GM12878 (cell line): ENCODE measurements around the gene PRKN. TPM values are rescaled to one million over a fixed set of nuclear protein-coding genes. Genes with fewer than 3 reads are reported as not detected.

ENCODE experiments used
- ATAC-seq: fragments of 200-7000 bp; cut with Tn5 transposase; 3 replicates; pipeline ENCODE4 v1.9.1; 2020; ENCODE audit warnings: mild to moderate bottlenecking, moderate library complexity
- BruUV-seq: library from RNA; stranded (reverse); fragments of 400-500 nt; replicated peaks from 2 replicates; lab custom pipeline; 2021; lab: Mats Ljungman, UMichigan
- CTCF ChIA-PET: fragments of 300-600 bp; sonication (Branson Sonifier 250); formaldehyde crosslinking; extraction: SDS; loops from one replicate; lab custom pipeline; 2021; ENCODE audit warnings: inconsistent platforms; lab: Yijun Ruan, JAX
- POLR2A ChIA-PET: fragments of 350-600 bp; formaldehyde crosslinking; extraction: SDS; loops from one replicate; lab custom pipeline; 2021; ENCODE audit warnings: inconsistent platforms; lab: Charles Lee
- RAD21 ChIA-PET: fragments of 300-600 bp; sonication (Branson Sonifier 250); formaldehyde crosslinking; loops from one replicate; lab custom pipeline; 2023; ENCODE audit warnings: antibody characterized with exemption; ENCODE audit not compliant: unreplicated experiment; lab: Charles Lee
- SMC1A ChIA-PET: fragments of 300-600 bp; sonication (Branson Sonifier 250); formaldehyde crosslinking; loops from one replicate; lab custom pipeline; 2023; ENCODE audit not compliant: unreplicated experiment, uncharacterized antibody; lab: Charles Lee
- DNase-seq: peaks from one replicate; pipeline ENCODE4 v3.0.0-alpha.2; 2011; ENCODE audit warnings: low read depth, low spot score
- FAIRE-seq: peaks from 3 replicates; lab custom pipeline; 2011; peaks lifted over from hg19 to GRCh38; lab: Jason Lieb, UNC
- H2AFZ ChIP-seq: 2 replicates; pipeline ENCODE4 v1.6.0; 2011; ENCODE audit warnings: low read depth, low read length, control low read depth; ENCODE audit not compliant: control insufficient read depth
- H3K27ac ChIP-seq: 2 replicates; pipeline ENCODE4 v1.5.1; 2011; ENCODE audit warnings: control low read depth; ENCODE audit not compliant: control insufficient read depth, insufficient read depth
- H3K27me3 ChIP-seq, 2 experiments: replicated peaks in 1 of 2; 2 replicates each; pipeline versions ENCODE4 v1.6.0 to v1.6.1; 2011; ENCODE audit warnings: low read length in 1 of 2; ENCODE audit not compliant: control insufficient read depth in 2 of 2, insufficient read depth in 2 of 2
- H3K36me3 ChIP-seq, 2 experiments: 2 replicates each; pipeline ENCODE4 v1.5.1; 2011; ENCODE audit warnings: low read length in 1 of 2; ENCODE audit not compliant: control insufficient read depth in 2 of 2, insufficient read depth in 2 of 2
- H3K4me1 ChIP-seq: 2 replicates; pipeline ENCODE4 v1.6.1; 2011; ENCODE audit warnings: mild to moderate bottlenecking, low read length, moderate library complexity, mixed read lengths; ENCODE audit not compliant: control insufficient read depth, insufficient read depth
- H3K4me2 ChIP-seq: 2 replicates; pipeline ENCODE4 v1.6.0; 2011; ENCODE audit warnings: control low read depth; ENCODE audit not compliant: control insufficient read depth, insufficient read depth
- H3K4me3 ChIP-seq: fragments of 200-600 bp; sonication (generic); 2 replicates; pipeline ENCODE4 v1.5.1; 2016
- H3K79me2 ChIP-seq: 2 replicates; pipeline ENCODE4 v1.6.0; 2011; ENCODE audit warnings: low read length; ENCODE audit not compliant: control insufficient read depth, insufficient read depth
- H3K9ac ChIP-seq: 2 replicates; pipeline ENCODE4 v1.8.0; 2011; ENCODE audit warnings: low read length, control low read depth, mixed read lengths; ENCODE audit not compliant: control insufficient read depth, insufficient read depth
- H3K9me3 ChIP-seq: replicated peaks from 3 replicates; pipeline ENCODE4 v1.5.1; 2011; ENCODE audit warnings: mild to moderate bottlenecking, low read length; ENCODE audit not compliant: control insufficient read depth, insufficient read depth
- H4K20me1 ChIP-seq: 2 replicates; pipeline ENCODE4 v1.6.0; 2011; ENCODE audit not compliant: control insufficient read depth, insufficient read depth
- CBX5 ChIP-seq: sonication (generic); IDR thresholded peaks from 2 replicates; pipeline ENCODE4 v1.6.1; 2016; ENCODE audit warnings: low read depth, moderate library complexity, mild to moderate bottlenecking, inconsistent platforms
- CHD1 ChIP-seq: IDR thresholded peaks from 2 replicates; pipeline ENCODE4 v1.6.1; 2012; ENCODE audit warnings: low read depth, low read length, improper control_type of control experiment
- FOS ChIP-seq: IDR thresholded peaks from 3 replicates; pipeline ENCODE4 v1.6.1; 2011; ENCODE audit warnings: borderline replicate concordance; ENCODE audit not compliant: insufficient read length; ENCODE audit errors: extremely low read depth
- IRF4 ChIP-seq: IDR thresholded peaks from 2 replicates; pipeline ENCODE4 v1.6.1; 2011; ENCODE audit warnings: low read depth, low read length
- MXI1 ChIP-seq: fragments of 150-350 bp; IDR thresholded peaks from 2 replicates; pipeline ENCODE4 v1.6.1; 2011; ENCODE audit warnings: low read depth, mild to moderate bottlenecking, inconsistent platforms, low read length, improper control_type of control experiment
- NBN ChIP-seq: fragments of 450-650 bp; IDR thresholded peaks from 2 replicates; pipeline ENCODE4 v1.6.1; 2016
- NFIC ChIP-seq: IDR thresholded peaks from 2 replicates; pipeline ENCODE4 v1.6.1; 2012; ENCODE audit warnings: low read depth, mild to moderate bottlenecking, inconsistent platforms, low read length, moderate library complexity
- NR2C1 ChIP-seq: fragments of 450-650 bp; IDR thresholded peaks from 2 replicates; pipeline ENCODE4 v1.6.1; 2017; ENCODE audit warnings: antibody characterized with exemption, mild to moderate bottlenecking, moderate library complexity
- SIN3A ChIP-seq: IDR thresholded peaks from 2 replicates; pipeline ENCODE4 v1.6.1; 2012; ENCODE audit warnings: low read depth, low read length, improper control_type of control experiment
- SREBF1 ChIP-seq: IDR thresholded peaks from 2 replicates; pipeline ENCODE4 v1.6.1; 2012; ENCODE audit warnings: mild to moderate bottlenecking, low read length
- WGBS: methylation state at CpG from one replicate; pipeline ENCODE4 v1.1.6; 2016; ENCODE audit warnings: low lambda C conversion rate; ENCODE audit not compliant: insufficient replicate concordance, insufficient coverage; ENCODE audit errors: missing lambda C conversion rate; 5-methylcytosine and 5-hydroxymethylcytosine counted together
- in situ Hi-C: fragments of 300-500 bp; cut with MboI; formaldehyde crosslinking; loops from 9 replicates; pipeline ENCODE4 v1.14.3; 2018; ENCODE audit warnings: mixed read lengths
- intact Hi-C: fragments of 100-400 bp; cut with micrococcal nuclease; formaldehyde crosslinking; loops from one replicate; pipeline ENCODE4 v1.14.2; 2022; ENCODE audit not compliant: unreplicated experiment
- polyA plus RNA-seq, 11 experiments: library from polyadenylated mRNA; depleted of rRNA in 4 of 11; unstranded in 6 of 11; stranded (reverse) in 5 of 11; fragments of >200 nt; fragmentation: Nextera tagmentation in 4 of 11; fragmentation: Illumina TruSeq in 1 of 11; extraction: Ambion mirVana in 4 of 11; extraction: Trizol in 1 of 11; gene quantifications; 1 replicate in 1 of 11; 2 replicates in 10 of 11; pipeline versions ENCODE4 v1.2.1 to v1.2.3, GENCODE V29; 2011 to 2016; ENCODE audit warnings: inconsistent platforms in 2 of 11, missing spikeins in 2 of 11, low read depth in 1 of 11
- total RNA-seq, 4 experiments: library from RNA; depleted of rRNA in 3 of 4; stranded (reverse); fragments of >200 nt in 3 of 4; fragmentation: Illumina TruSeq in 1 of 4; extraction: Trizol in 1 of 4; gene quantifications; 2 replicates each; pipeline versions ENCODE4 v1.2.1 to v1.2.3, GENCODE V29; 2013 to 2021
- TF ChIP-seq, protein P1 (sequence below): fragments of 150-350 bp; IDR thresholded peaks from 2 replicates; pipeline ENCODE4 v1.6.1; 2014; ENCODE audit warnings: mild to moderate bottlenecking, low read depth, low read length

Gene PRKN
- total and polyA plus RNA-seq, 10 of the 15 experiments (the other 5 are each of a cell fraction or from before 2014, with no cell fraction given), result 0.06 to 0.09 TPM; not detected in 8

DNA sequence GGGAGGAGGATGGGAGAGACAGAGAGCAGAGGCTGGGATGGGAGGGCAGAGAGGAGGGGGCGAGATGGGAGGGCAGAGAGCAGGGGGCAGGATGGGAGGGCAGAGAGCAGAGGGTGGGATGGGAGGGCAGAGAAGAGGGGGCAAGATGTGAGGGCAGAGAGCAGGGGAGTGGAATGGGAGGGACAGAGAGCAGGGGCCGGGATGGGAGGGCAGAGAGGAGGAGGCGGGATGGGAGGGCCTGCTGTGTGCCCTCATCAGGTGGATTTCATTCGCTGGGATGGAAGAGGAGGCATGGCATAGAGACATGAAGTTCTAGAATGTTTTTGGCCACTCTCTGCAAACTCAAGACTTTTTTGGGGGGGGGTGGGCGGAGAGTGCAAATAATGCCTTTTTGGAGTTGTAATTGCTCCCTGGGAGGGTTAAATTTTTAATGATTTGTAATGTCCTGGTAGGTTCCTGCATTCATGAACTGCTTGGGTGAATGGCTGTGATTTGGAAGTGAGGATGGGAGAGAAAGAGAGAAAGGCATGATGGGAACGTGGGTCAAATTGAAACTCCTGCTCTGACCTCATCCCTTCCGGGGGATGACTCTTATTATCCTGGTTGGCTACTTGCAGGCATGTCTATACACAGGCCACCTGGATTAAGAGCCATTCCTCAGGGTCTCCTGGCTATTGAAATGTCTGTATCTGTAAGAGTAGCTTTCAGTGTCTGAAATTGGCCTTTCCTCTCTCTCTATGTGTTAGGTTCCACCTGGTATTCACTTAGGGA is 1291.3 kb downstream of the PRKN start (continued):
- TF ChIP-seq SREBF1, result no peak
- no peak for TF ChIP-seq MXI1
- TF ChIP-seq IRF4, result no peak
- TF ChIP-seq CHD1, result no peak
- TF ChIP-seq NFIC, result no peak
- TF ChIP-seq, protein P1, sequence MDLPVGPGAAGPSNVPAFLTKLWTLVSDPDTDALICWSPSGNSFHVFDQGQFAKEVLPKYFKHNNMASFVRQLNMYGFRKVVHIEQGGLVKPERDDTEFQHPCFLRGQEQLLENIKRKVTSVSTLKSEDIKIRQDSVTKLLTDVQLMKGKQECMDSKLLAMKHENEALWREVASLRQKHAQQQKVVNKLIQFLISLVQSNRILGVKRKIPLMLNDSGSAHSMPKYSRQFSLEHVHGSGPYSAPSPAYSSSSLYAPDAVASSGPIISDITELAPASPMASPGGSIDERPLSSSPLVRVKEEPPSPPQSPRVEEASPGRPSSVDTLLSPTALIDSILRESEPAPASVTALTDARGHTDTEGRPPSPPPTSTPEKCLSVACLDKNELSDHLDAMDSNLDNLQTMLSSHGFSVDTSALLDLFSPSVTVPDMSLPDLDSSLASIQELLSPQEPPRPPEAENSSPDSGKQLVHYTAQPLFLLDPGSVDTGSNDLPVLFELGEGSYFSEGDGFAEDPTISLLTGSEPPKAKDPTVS, result no peak

DNA sequence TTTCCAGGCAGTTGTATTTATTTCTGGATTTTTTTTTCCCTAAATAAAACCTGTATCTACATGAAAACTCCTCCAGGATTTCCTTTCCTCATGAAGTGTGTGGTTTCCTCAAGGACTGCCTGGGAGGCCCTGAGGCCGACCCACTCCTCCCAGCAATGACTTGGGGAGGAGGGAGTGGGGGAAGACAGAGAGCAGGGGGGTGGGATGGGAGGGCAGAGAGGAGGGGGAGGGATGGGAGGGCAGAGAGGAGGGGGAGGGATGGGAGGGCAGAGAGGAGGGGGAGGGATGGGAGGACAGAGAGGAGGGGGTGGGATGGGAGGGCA is 1291.9 kb downstream of the PRKN start:
- no peak overlapping the region for H3K4me2 ChIP-seq
- ChIA-PET RAD21 (no interaction called here), CTCF (no interaction called here), SMC1A (no interaction called here), POLR2A (no interaction called here)
- H3K9ac ChIP-seq, result no peak overlapping the region
- in situ Hi-C loops, result no loop called here
- H2AFZ ChIP-seq, result no peak overlapping the region
- WGBS, result 0% methylated on average over 1 of the region's 1 CpG
- BruUV-seq, result no TSS peak
- H3K4me3 ChIP-seq, result no peak overlapping the region
- FAIRE-seq, result no peak
- no peak for DNase-seq
- H3K4me1 ChIP-seq, result no peaks in the 10 kb centered on the region
- H3K36me3 ChIP-seq, result no peaks in the 10 kb centered on the region
- no peaks in the 10 kb centered on the region for H4K20me1 ChIP-seq
- intact Hi-C loops, result no loop called here
- ATAC-seq, result no peak
- TF ChIP-seq NR2C1 (no peak), SIN3A (no peak), NBN (no peak), CBX5 (no peak), FOS (no peak)
- H3K79me2 ChIP-seq, result no peaks in the 10 kb centered on the region
- H3K27me3 ChIP-seq, result no peaks in the 10 kb centered on the region
- no peaks in the 10 kb centered on the region for H3K9me3 ChIP-seq
- H3K27ac ChIP-seq, result no peak overlapping the region
